HepG2 (cell line): ENCODE results near the gene PPP1CB. TPM values are rescaled to one million over a fixed set of nuclear protein-coding genes. Genes with fewer than 3 reads are reported as not detected.

Experiments
- ATF2 ChIP-seq: sonication (generic); formaldehyde crosslinking; IDR thresholded peaks from 2 replicates; pipeline ENCODE4 v1.4.0; 2020; ENCODE audit warnings: missing genetic modification reagents
- DR1 ChIP-seq: sonication (generic); formaldehyde crosslinking; IDR thresholded peaks from 2 replicates; pipeline ENCODE4 v1.8.0; 2021; ENCODE audit warnings: mild to moderate bottlenecking, missing genetic modification reagents, inconsistent platforms
- MIER3 ChIP-seq: IDR thresholded peaks from 2 replicates; pipeline ENCODE4 v1.6.1; 2016; ENCODE audit warnings: missing compliant biosample characterization, borderline replicate concordance
- POLR2AphosphoS2 ChIP-seq: IDR thresholded peaks from 2 replicates; pipeline ENCODE4 v1.6.1; 2011; ENCODE audit warnings: low read depth, low read length, improper control_type of control experiment
- RBM39 ChIP-seq: fragments of 200-400 bp; formaldehyde crosslinking; IDR thresholded peaks from one replicate; pipeline ENCODE4 v1.6.1; 2018; ENCODE audit warnings: antibody characterized with exemption, mild to moderate bottlenecking, low read depth, low read length; ENCODE audit not compliant: poor library complexity, severe bottlenecking
- U2AF2 ChIP-seq: fragments of 200-400 bp; formaldehyde crosslinking; IDR thresholded peaks from 2 replicates; pipeline ENCODE4 v1.6.1; 2017; ENCODE audit warnings: low read depth, mild to moderate bottlenecking, low read length
- ZFP36 ChIP-seq: fragments of 150-350 bp; IDR thresholded peaks from 2 replicates; pipeline ENCODE4 v1.6.1; 2018; ENCODE audit warnings: borderline replicate concordance, low read length, low read depth; ENCODE audit not compliant: partially characterized antibody
- ZNF431 ChIP-seq: sonication (generic); formaldehyde crosslinking; IDR thresholded peaks from 2 replicates; pipeline ENCODE4 v1.9.0; 2022; ENCODE audit warnings: missing genetic modification reagents, low read depth, mild to moderate bottlenecking, borderline replicate concordance
- ZNF546 ChIP-seq: sonication (generic); formaldehyde crosslinking; conservative IDR thresholded peaks from 2 replicates; pipeline ENCODE4 v1.8.1; 2023; ENCODE audit warnings: mild to moderate bottlenecking, missing genetic modification reagents
- ZNF550 ChIP-seq: sonication (generic); formaldehyde crosslinking; IDR thresholded peaks from 2 replicates; pipeline ENCODE4 v1.4.0; 2020; ENCODE audit warnings: mild to moderate bottlenecking, missing genetic modification reagents, borderline replicate concordance
- ZNF749 ChIP-seq: sonication (generic); formaldehyde crosslinking; IDR thresholded peaks from 2 replicates; pipeline ENCODE4 v1.8.0; 2022; ENCODE audit warnings: mild to moderate bottlenecking, missing genetic modification reagents, moderate library complexity, borderline replicate concordance
- ZNF775 ChIP-seq: sonication (generic); formaldehyde crosslinking; IDR thresholded peaks from 2 replicates; pipeline ENCODE4 v1.4.0; 2020; ENCODE audit warnings: missing genetic modification reagents, mild to moderate bottlenecking, moderate library complexity, borderline replicate concordance
- ZNF784 ChIP-seq: sonication (generic); formaldehyde crosslinking; IDR thresholded peaks from 2 replicates; pipeline ENCODE4 v1.5.1; 2020; ENCODE audit warnings: missing genetic modification reagents, mild to moderate bottlenecking, borderline replicate concordance
- ZSCAN12 ChIP-seq: sonication (generic); formaldehyde crosslinking; IDR thresholded peaks from 2 replicates; pipeline ENCODE4 v1.9.0; 2021; ENCODE audit warnings: mild to moderate bottlenecking, missing genetic modification reagents
- polyA plus RNA-seq, 8 experiments: library from polyadenylated mRNA; depleted of rRNA in 3 of 8; stranded (reverse) in 7 of 8; unstranded in 1 of 8; fragments of >200 nt; fragmentation: Illumina TruSeq in 4 of 8; extraction: Trizol in 4 of 8; gene quantifications; 2 replicates each; pipeline versions ENCODE4 v1.2.1 to v1.2.3, GENCODE V29; 2011 to 2016; ENCODE audit warnings: low read depth in 4 of 8, missing spikeins in 1 of 8, mixed read lengths in 1 of 8; ENCODE audit not compliant: insufficient read depth in 1 of 8
- total RNA-seq, 5 experiments: library from RNA; depleted of rRNA; stranded (reverse); fragments of >200 nt; fragmentation: Illumina TruSeq; extraction: Trizol; gene quantifications; 2 replicates each; pipeline ENCODE4 v1.2.3, GENCODE V29; 2016; ENCODE audit warnings: low read depth in 1 of 5
- TF ChIP-seq, protein P1 (sequence below): sonication (generic); formaldehyde crosslinking; IDR thresholded peaks from 2 replicates; pipeline ENCODE4 v1.9.0; 2021; ENCODE audit warnings: missing genetic modification reagents, mild to moderate bottlenecking, borderline replicate concordance
- TF ChIP-seq, protein P2 (sequence below): sonication (generic); formaldehyde crosslinking; IDR thresholded peaks from 2 replicates; pipeline ENCODE4 v1.8.0; 2023; ENCODE audit warnings: mild to moderate bottlenecking, missing genetic modification reagents
- TF ChIP-seq, protein P3 (sequence below): sonication (generic); formaldehyde crosslinking; IDR thresholded peaks from 2 replicates; pipeline ENCODE4 v1.8.1; 2023; ENCODE audit warnings: mild to moderate bottlenecking, moderate library complexity, missing genetic modification reagents
- TF ChIP-seq, protein P4 (sequence below): sonication (generic); formaldehyde crosslinking; IDR thresholded peaks from 2 replicates; pipeline ENCODE4 v1.8.1; 2023; ENCODE audit warnings: missing genetic modification reagents, mild to moderate bottlenecking, borderline replicate concordance

Gene PPP1CB
- total and polyA plus RNA-seq, 2 of the 13 experiments (the other 11 are each of a cell fraction or from before 2014, with no cell fraction given): 46.9 to 109 TPM

DNA sequence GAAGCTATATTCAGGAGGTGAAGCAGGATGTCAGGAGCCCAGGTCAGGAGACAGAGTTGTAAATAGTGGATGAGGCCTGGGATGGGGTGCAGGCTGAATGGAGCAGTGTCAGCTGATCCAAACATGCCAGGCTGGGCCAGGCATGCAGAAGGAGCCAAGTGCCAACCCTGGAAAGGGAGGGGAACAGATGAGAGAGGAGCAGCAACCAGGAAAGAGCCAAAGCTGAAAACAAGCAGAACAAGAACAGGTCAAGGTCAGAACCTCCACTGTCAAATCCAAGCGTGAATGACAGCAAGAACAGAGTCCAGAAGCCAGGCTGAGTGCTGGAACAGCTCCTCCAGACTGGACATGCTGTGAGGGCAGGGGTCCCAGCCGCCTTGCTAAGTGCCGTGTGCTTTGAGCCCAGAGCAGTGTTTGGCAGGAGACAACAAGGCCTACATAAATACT lies 49.2 kb upstream of the PPP1CB start (continued):
- TF ChIP-seq ATF2 (CRISPR knock-in tag) (no peak), ZNF775 (no peak), RBM39 (no peak), MIER3 (CRISPR knock-in tag) (peak; percentile 38; the same call in 1 of the 2 replicates), ZNF546 (CRISPR knock-in tag) (no peak), DR1 (CRISPR knock-in tag) (no peak), POLR2AphosphoS2 (no peak), ZNF550 (no peak), ZFP36 (no peak), U2AF2 (no peak), ZNF431 (CRISPR knock-in tag) (no peak), ZNF784 (no peak), ZSCAN12 (CRISPR knock-in tag) (no peak), ZNF749 (CRISPR knock-in tag) (no peak)
- TF ChIP-seq, protein P1, sequence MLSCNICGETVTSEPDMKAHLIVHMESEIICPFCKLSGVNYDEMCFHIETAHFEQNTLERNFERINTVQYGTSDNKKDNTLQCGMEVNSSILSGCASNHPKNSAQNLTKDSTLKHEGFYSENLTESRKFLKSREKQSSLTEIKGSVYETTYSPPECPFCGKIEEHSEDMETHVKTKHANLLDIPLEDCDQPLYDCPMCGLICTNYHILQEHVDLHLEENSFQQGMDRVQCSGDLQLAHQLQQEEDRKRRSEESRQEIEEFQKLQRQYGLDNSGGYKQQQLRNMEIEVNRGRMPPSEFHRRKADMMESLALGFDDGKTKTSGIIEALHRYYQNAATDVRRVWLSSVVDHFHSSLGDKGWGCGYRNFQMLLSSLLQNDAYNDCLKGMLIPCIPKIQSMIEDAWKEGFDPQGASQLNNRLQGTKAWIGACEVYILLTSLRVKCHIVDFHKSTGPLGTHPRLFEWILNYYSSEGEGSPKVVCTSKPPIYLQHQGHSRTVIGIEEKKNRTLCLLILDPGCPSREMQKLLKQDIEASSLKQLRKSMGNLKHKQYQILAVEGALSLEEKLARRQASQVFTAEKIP: no peak
- TF ChIP-seq, protein P2, sequence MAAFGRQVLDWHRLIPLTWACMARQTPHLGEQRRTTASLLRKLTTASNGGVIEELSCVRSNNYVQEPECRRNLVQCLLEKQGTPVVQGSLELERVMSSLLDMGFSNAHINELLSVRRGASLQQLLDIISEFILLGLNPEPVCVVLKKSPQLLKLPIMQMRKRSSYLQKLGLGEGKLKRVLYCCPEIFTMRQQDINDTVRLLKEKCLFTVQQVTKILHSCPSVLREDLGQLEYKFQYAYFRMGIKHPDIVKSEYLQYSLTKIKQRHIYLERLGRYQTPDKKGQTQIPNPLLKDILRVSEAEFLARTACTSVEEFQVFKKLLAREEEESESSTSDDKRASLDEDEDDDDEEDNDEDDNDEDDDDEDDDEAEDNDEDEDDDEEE (CRISPR knock-in tag): no peak
- TF ChIP-seq, protein P3, sequence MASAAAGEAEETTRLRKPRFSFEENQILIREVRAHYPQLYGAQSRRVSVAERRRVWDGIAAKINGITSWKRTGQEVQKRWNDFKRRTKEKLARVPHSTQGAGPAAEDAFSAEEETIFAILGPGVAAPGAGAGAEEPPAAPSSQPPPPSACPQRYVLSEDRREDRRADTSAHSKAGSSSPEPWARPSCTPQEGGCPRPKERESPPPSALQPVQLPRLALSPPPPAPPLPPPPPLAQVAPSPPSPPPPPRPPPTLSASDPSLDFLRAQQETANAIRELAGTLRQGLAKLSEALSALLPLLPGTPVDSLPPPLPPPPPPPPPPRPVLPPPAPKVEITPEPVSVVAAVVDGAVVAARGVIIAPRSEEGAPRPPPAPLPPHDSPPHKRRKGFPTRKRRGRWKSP (CRISPR knock-in tag): no peak
- TF ChIP-seq, protein P4, sequence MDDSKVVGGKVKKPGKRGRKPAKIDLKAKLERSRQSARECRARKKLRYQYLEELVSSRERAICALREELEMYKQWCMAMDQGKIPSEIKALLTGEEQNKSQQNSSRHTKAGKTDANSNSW: no peak
